HG03045 (cell line): ENCODE measurements around the gene GRK5.
A peak's percentile ranks its signal among the peaks of the same experiment; 100 is the strongest.
"Not testable (repeated sequence)": the region's sequence is repeated elsewhere in the genome, so short reads cannot be mapped to it uniquely, and the experiment has no call there.

ENCODE experiments used
- ATAC-seq: cut with Tn5 transposase; IDR thresholded peaks from one replicate; pipeline ENCODE4 v1.9.1; 2021; ENCODE audit warnings: mild to moderate bottlenecking, moderate library complexity; ENCODE audit not compliant: unreplicated experiment

The GRK5 gene

DNA sequence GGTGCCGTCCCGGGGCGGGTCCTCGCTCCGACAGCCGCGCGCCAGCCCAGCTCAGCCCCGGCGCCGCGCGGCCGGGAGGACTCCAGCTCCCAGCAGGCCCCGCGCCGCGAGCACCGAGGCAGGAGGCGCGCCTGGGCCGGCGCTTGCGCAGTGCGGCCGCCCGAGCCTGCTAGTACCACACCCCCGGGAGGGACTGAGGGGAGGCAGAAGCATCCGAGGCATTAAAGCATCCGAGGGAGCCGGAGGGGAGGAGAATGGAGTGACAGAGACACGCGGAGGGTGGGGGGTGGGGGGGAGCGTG lies at the start of gene GRK5:
GRK5 (plus strand) TSS at position 206 of the 301 bp plus-strand sequence. CDS start 347 bp downstream, outside the sequence.
- peak; percentile 77 for ATAC-seq

GRCh38 chr10:119159332-119159731 lies 48.0 kb upstream of the GRK5 start:
- no peak for ATAC-seq

DNA sequence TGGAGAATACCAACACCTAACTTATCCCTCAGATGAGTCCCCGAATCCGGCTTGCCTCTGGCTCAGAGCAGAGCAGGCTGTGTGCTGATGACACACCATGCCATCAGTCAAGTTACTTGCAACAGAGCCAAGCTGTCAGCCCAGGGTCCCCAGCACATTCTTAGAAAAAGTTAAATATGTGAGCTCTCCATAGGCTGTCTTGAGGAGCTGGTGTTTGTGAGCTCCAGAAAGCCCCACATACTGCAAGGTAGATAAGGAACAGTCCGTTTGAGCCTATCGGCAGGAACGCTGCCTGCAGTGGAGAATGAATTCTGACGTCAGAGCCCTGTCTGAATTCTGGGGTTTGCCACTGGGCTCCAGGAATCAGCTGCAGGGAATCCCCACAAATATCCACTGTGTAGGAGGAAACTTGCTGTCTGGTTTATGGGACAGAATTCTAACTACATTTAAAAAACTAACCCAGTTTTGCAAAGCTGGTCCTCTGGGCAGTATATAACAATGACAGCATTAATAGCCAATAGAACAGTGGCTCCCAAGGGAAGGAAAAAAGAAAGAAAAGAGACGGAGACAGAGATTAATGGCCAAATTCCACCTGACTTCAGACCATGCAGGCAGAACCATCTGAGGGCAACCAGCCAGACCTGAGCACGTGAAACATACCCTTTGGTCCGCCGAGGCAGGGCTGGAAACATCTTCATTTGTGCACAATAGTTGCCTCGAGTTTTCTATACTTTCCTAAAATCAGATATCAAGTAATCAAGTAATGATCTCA lies 45.5 kb upstream of the GRK5 start:
- ATAC-seq = no peak

GRCh38 chr10:119162452-119163092 lies 44.8 kb upstream of the GRK5 start:
- ATAC-seq = no peak

DNA sequence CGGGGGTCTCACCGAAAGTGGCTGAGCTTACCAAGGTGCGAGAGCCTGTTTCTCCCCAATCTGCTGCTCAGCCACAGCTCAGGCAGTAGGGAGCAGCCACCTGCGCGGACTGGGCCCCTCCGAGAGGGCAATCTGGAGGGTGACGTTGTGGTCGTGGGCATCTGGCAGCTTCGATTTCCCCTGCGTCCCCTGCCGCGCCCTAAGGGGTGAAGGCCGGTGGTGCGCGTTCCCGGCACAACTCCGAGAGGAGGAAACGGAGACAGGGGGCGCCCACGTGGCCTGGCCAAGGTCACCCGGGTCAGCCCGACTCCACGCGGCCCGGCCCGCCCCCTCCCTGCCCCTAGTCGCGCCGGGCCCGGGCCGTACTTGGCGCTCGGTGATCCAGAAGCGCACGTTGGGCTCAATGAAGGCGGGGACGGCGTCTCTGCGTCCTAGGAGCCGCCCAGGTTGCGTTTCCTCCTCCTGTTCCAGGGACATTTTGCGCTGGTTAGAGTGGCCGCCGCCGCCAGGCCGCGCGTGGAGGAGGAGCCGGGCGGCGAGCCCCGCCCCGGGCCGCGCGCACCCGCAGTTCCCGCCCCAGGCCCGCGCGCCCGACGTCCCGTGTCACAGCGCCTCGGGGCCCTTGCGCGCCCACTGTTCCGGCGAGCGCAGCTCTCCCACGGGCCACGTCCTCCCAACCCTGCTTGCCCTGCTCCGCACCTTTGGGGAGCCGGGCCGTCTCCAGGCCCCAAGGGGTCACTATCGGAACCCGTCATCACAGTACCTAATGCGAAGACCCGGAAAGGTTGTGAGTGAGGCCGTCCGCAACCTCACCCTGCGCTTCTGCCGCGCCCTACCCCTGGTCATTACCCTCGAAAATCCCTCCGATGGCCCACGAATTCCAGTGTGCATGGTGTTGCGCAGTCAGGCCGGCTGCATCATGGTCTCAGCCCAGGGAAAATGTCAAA lies 41.9 kb upstream of the GRK5 start, which contains the start of gene SFXN4:
SFXN4 (minus strand) TSS at position 544 of the 947 bp plus-strand sequence; CDS start at position 477, 67 bp downstream.
- peak; percentile 92 for ATAC-seq

GRCh38 chr10:119166118-119166500 lies 41.3 kb upstream of the GRK5 start:
- ATAC-seq = peak; percentile 1

- ATAC-seq = no peak
Observed at GRCh38 chr10:119166564-119166963, 40.8 kb upstream of the GRK5 start.

DNA sequence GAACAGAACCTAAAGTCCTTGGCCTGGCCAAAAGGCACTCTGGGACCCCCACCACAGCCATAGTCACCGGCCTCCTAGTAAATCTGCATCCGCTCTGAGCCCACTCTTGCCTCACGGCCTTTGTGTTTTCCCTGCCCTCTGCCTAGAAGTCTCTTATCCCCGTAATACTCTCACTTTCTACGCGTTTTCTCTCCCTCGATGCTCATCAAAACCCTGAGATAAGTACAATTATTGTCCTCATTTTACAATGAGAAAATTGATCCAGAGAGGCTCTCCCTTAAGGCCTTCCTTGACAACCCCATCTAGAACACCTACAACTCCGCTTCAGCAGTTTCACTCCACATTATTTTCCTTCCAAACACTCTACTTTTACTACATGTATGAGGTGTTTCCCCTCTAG lies 40.3 kb upstream of the GRK5 start:
- ATAC-seq = no peak

- no peak for ATAC-seq
Observed at GRCh38 chr10:119174109-119174508, 33.3 kb upstream of the GRK5 start.

- no peak for ATAC-seq
Observed at GRCh38 chr10:119176166-119176565, 31.2 kb upstream of the GRK5 start.

DNA sequence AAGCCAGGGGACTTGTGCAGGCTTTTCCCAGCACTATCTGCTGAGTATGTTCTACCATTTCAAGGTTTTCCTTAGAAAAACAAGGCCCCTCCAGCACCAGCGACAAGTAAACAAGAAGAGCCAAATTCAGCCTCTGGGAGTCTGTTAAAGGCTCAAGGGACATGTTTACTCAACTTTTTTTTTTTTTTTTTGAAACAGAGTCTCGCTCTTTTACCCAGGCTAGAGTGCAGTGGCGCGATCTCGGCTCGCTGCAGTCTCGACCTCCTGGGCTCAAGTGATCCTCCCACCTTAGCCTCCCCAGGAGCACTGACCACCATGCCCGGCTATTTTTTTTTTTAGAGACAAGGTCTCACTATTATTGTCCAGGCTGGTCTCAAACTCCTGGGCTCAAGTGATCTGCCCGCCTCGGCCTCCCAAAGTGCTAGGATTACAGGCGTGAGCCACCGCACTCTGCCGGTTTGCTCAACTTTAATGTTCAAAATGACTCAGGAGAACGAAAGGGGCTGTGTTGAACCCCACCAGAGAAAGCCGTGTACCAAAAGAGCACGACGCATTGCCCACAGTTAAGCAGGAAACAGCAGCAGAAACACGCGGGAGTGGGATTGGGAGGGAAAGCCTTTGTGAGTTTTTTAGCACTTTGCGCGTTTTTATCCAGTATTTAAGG lies 29.5 kb upstream of the GRK5 start:
- ATAC-seq = peak; percentile 19

DNA sequence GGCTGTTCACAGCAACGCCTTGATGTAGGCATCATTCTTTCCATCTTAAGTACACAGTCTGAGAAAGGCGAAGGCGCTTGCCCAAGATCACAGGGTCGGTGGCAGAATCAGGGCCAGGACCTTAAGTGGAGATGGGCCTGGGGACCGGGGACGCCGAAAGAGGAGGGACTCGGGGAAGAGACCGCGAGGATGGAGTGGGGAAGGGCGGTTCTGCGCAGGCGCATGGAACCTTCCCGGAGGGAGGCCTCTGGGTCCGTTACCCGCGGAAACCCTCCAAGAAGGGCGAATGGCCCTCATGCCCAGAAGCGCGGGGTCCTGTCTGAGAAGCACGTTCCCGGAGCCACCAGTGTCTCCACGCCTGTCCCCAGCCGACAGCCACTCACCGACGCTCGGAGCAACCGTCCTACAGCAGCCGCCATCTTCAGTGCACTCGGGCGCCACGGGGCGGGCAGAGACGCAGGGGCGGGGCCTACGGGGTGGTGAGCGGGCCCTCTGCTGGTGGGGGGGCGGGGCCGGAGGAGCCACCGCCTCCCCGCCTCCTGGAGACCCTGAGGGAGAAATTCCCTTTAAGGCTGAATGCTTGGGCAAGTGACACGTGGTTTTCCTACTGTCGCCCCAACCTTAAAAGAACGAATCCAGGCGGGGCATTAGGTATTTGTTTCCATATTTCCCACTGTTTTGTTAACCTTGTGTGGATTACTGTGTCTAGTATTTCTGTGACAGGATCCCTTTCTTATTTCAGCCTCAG lies 28.8 kb upstream of the GRK5 start, which contains the start of gene PRDX3:
PRDX3 (minus strand) TSS at position 441 of the 748 bp plus-strand sequence; CDS start at position 419, 22 bp downstream.
- peak; percentile 91 for ATAC-seq

DNA sequence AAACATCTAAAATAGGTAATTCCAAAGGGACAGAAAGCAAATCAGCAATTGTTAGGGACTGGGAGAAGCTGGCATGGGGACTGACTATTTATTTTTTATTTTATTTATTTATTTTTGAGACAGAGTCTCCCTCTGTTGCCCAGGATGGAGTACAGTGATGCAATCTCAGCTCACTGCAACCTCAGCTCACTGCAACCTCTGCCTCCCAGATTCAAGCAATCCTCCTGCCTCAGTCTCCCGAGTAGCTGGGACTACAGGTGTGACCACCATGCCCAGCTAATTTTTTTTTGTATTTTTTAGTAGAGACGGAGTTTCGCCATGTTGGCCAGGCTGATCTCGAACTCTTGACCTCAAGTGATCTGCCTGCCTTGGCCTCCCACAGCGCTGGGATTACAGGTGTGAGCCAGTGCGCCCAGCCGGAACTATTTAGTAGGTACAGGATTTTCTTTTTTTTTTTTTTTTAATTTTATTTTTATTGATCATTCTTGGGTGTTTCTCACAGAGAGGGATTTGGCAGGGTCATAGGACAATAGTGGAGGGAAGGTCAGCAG lies 26.4 kb upstream of the GRK5 start:
- not testable (repeated sequence) for ATAC-seq

DNA sequence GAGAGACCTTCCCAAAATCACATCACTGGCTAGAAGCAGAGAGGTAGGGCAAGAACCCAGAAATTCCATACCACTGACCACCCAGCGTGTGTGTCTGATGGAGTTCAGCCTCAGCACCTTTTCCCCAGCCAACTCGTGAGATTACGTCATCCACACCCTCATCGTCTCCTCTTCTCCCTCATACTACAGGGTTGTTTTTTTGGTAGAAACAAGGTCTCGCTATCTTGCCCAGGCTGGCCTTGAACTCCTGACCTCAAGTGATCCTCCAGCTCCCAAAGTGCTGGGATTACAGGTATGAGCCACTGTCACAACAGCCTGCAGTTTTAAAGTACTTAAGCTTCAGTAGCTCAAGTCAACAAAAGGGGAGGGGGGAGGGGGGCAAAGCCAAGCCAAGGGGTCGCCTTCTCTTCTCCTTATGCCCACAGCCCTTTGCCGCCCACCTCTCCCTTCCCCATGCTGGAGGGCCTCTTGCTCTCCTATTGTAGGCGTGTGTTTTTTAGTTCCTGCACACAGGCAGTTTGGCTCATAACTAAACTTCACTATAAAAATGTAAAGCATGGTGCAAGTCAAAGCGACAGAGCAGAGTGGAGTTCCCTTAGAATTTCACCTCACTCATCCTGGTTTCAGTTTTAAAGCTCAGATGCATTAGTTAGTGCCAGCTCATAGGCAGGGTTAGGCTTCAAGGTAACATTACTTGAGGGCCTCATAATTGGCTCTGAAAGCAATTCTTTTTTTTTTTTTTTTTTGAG lies 23.5 kb upstream of the GRK5 start:
- no peak for ATAC-seq

DNA sequence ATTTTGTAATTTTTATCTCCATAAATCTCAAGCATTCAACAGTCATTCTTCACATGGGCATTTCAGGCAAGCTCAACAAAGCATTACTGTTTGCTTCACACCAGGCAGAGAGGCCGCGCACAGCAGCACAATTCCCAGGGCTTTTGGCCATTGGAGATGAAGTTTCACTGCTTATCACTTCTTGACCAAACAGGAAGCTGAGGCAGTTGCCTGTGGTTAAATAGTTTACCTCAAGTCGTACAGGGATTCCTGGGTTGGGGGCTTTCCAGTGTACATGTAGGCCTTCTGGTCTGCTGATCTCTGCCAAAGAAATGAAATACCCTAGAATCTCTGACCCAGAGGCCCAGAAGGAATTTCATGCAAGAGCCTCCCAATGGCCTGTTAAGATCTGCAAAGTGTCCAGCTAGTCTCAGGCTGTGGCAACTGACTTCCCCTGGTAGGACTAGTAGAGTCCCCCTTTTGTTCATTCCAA lies 17.5 kb upstream of the GRK5 start:
- no peak for ATAC-seq

DNA sequence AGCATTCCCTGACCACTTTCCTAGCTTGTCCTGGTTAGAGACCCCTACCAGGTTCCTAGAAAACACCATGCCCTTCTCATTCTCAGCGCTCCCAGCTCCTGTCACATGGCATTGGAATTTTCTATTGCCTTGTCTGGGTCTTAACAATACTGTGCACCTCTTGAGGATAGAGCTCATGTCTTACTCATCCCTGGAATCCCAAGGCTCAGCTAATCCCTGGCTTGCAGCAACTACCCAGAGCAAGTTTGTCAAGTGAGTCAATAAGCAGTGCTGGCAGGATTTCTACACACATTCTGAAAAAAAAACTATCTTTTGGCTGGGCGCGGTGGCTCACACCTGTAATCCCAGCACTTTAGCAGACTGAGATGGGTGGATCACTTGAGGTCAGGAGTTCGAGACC lies 17.0 kb upstream of the GRK5 start:
- no peak for ATAC-seq

DNA sequence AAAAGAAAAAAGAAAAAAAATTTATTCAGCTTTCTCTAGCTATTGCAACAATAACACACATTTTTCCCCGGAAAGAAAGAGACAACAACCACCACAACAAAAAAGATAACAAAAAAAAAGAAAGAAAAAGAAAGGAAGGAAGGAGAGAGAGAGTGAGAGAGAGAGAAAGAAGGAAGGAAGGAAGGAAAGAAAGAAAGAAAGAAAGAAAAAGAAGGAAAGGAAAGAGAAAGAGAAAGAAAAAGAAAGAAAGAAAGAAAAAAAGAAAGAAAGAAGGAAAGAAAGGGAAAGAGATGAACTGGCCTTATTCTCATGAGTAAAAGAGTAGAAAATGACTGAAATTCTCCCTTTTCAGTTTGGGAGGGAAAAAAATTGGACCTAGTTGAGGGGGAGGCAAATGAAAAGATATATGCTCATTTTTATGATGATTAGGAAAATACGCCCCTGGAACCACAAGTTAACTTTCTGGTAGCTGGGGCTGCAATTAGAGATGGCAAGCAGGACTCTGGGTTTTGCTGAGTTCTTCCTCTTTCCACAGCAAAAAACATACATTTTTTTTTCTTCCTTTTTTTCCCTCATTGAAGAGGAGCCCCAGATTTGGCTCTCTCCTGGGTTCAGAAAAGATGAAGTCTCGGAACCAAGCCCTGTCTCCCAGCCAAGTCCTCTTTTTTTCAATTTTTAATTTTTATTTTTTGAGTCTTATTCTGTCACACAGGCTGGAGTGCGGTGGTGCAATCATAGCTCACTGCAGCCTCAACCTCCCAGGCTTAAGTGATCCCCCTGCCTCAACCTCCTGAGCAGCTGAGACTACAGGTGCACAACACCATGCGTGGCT lies 16.2 kb upstream of the GRK5 start:
- ATAC-seq = no peak

- ATAC-seq = no peak
Observed at GRCh38 chr10:119191881-119192280, 15.5 kb upstream of the GRK5 start.
